ENCODE data around the gene DHRS7B.

DNA sequence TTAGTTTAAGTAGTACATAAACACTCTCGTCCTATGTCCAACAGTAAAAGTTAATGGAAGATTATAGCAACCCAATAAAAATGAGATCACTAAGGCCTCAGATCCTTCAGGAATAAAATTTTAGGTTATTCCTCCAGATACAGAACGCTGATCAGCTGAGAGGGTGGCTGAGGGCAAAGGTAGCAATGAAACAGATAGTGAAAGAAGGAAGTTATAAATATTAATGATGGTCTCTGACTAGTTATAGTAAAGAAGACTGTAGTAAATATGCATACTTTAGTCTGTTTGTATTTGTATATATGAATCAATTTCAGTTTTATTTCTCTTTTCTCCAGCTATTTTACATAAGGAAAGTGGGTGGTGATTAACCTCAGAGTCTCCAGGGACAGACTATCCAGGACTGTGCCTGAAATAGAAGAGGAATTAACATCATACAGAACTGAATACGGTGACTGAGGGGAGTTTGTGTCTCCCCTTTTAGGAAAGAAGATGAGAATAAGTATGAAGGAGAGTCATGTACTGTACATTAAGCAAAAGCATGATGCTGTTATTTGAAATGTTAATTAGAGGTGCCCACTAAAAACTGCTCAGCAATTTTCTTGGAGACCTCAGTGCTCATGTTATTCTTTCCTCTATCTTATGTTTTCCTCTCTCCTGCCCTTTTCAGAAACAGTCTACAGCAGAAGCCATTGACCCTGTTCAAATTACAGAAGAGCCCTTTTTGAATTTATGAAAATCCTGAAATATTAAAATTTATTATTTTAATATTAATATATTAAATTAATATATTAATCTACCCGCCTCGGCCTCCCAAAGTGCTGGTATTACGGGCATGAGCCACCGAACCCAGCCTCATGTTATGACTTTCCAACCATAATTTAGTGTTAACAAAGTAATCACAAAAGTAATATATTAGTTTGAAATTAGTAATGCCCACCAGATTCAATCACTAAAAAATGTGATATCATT is 36.5 kb upstream of the DHRS7B start:
- TF ChIP-seq SP1 (IDR thresholded peaks at IDR 0.05): no peak
- TF ChIP-seq RAD21 (IDR thresholded peaks at IDR 0.05): no peak
- no peak for TF ChIP-seq CTCF (IDR thresholded peaks at IDR 0.05; ENCODE audit: low read depth, low read length, missing input control)
- TF ChIP-seq REST (IDR thresholded peaks at IDR 0.05): no peak
- TF ChIP-seq FOXA1 (IDR thresholded peaks at IDR 0.05): no peak
- TF ChIP-seq NR2F2 (IDR thresholded peaks at IDR 0.05): no peak
- TF ChIP-seq JUND (IDR thresholded peaks at IDR 0.05): no peak
- TF ChIP-seq, protein P1, sequence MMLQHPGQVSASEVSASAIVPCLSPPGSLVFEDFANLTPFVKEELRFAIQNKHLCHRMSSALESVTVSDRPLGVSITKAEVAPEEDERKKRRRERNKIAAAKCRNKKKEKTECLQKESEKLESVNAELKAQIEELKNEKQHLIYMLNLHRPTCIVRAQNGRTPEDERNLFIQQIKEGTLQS (IDR thresholded peaks at IDR 0.05): no peak
- no peak for TF ChIP-seq TAF1 (conservative IDR thresholded peaks at IDR 0.05)
- no peak for TF ChIP-seq MAX (IDR thresholded peaks at IDR 0.05)

Measured in liver (tissue), 3 donors.